ENCODE data around the gene CR1L.
"Not testable (repeated sequence)": the region's sequence is repeated elsewhere in the genome, so short reads cannot be mapped to it uniquely, and the experiment has no call there.

Gene CR1L

GRCh38 chr1:207748737-207749528 lies 104.0 kb downstream of the CR1L start:
- Histone ChIP-seq H3K4me3 (ENCODE audit: low read length) (no peak overlapping the region), H3K27me3 (ENCODE audit: insufficient read depth, low read length) (no peaks in the 10 kb centered on the region), H3K9me3 (ENCODE audit: insufficient read depth, low read depth, low read length) (no peaks in the 10 kb centered on the region), H3K9ac (ENCODE audit: low read depth, low read length) (no peak overlapping the region), H3K4me1 (ENCODE audit: insufficient read depth, low read length) (peaks cover 18% of the 10 kb centered on the region), H3K36me3 (ENCODE audit: insufficient read depth, low read length) (no peaks in the 10 kb centered on the region), H3K27ac (ENCODE audit: low read depth, low read length) (no peak overlapping the region)
- 73% methylated on average over 2 of the region's 2 CpGs for WGBS

- no peak overlapping the region for H3K9ac ChIP-seq (ENCODE audit: low read depth, low read length)
- no peaks in the 10 kb centered on the region for H3K27me3 ChIP-seq (ENCODE audit: insufficient read depth, low read length)
- H3K36me3 ChIP-seq (ENCODE audit: insufficient read depth, low read length) = no peaks in the 10 kb centered on the region
- no peak overlapping the region for H3K27ac ChIP-seq (ENCODE audit: low read depth, low read length)
- 81% methylated on average over 5 of the region's 5 CpGs for WGBS
- H3K4me3 ChIP-seq (ENCODE audit: low read length) = peak overlapping the region; percentile 78
- H3K9me3 ChIP-seq (ENCODE audit: insufficient read depth, low read depth, low read length) = no peaks in the 10 kb centered on the region
- peaks cover 33% of the 10 kb centered on the region for H3K4me1 ChIP-seq (ENCODE audit: insufficient read depth, low read length)
These were observed 105.8 kb downstream of the CR1L start for GRCh38 chr1:207750631-207751305.

GRCh38 chr1:207751463-207751789 lies 106.5 kb downstream of the CR1L start:
- Histone ChIP-seq H3K4me3 (ENCODE audit: low read length) (peak overlapping the region; percentile 78), H3K4me1 (ENCODE audit: insufficient read depth, low read length) (peaks cover 33% of the 10 kb centered on the region), H3K27ac (ENCODE audit: low read depth, low read length) (peak overlapping the region; percentile 60; the same call in 1 of the 2 replicates), H3K9ac (ENCODE audit: low read depth, low read length) (peak overlapping the region; percentile 42)
- not testable (repeated sequence) for H3K27me3 ChIP-seq (ENCODE audit: insufficient read depth, low read length); H3K9me3 ChIP-seq (ENCODE audit: insufficient read depth, low read depth, low read length); H3K36me3 ChIP-seq (ENCODE audit: insufficient read depth, low read length)
- WGBS = 37% methylated on average over 7 of the region's 7 CpGs

GRCh38 chr1:207751790-207752455 lies 107.0 kb downstream of the CR1L start, which contains the start of gene CD46:
CD46 (plus strand) TSS chr1:207752054; CDS start chr1:207752213, 159 bp downstream.
- Histone ChIP-seq H3K27ac (ENCODE audit: low read depth, low read length) (peak within 1 kb of the TSS; percentile 80), H3K4me1 (ENCODE audit: insufficient read depth, low read length) (peaks cover 33% of the 10 kb centered on the region), H3K9me3 (ENCODE audit: insufficient read depth, low read depth, low read length) (no peaks in the 10 kb centered on the region), H3K27me3 (ENCODE audit: insufficient read depth, low read length) (no peaks in the 10 kb centered on the region), H3K36me3 (ENCODE audit: insufficient read depth, low read length) (peaks cover 9% of the 10 kb centered on the region), H3K9ac (ENCODE audit: low read depth, low read length) (peak within 1 kb of the TSS; percentile 85), H3K4me3 (ENCODE audit: low read length) (peak within 1 kb of the TSS; percentile 78)
- WGBS = under 1% methylated on average over 55 of the region's 55 CpGs

- Histone ChIP-seq H3K36me3 (ENCODE audit: insufficient read depth, low read length) (peaks cover 15% of the 10 kb centered on the region), H3K4me3 (ENCODE audit: low read length) (peak overlapping the region; percentile 78), H3K27ac (ENCODE audit: low read depth, low read length) (peak overlapping the region; percentile 80), H3K9ac (ENCODE audit: low read depth, low read length) (peak overlapping the region; percentile 85), H3K27me3 (ENCODE audit: insufficient read depth, low read length) (no peaks in the 10 kb centered on the region), H3K4me1 (ENCODE audit: insufficient read depth, low read length) (peaks cover 33% of the 10 kb centered on the region), H3K9me3 (ENCODE audit: insufficient read depth, low read depth, low read length) (no peaks in the 10 kb centered on the region)
- under 1% methylated on average over 30 of the region's 30 CpGs for WGBS
These were observed 107.6 kb downstream of the CR1L start for GRCh38 chr1:207752456-207752998.

- peaks cover 26% of the 10 kb centered on the region for H3K36me3 ChIP-seq (ENCODE audit: insufficient read depth, low read length)
- peaks cover 30% of the 10 kb centered on the region for H3K4me1 ChIP-seq (ENCODE audit: insufficient read depth, low read length)
- peak overlapping the region; percentile 78 for H3K4me3 ChIP-seq (ENCODE audit: low read length)
- no peak overlapping the region for H3K9ac ChIP-seq (ENCODE audit: low read depth, low read length)
- no peak overlapping the region for H3K27ac ChIP-seq (ENCODE audit: low read depth, low read length)
- no peaks in the 10 kb centered on the region for H3K9me3 ChIP-seq (ENCODE audit: insufficient read depth, low read depth, low read length)
- WGBS = 85% methylated on average over 7 of the region's 7 CpGs
- no peaks in the 10 kb centered on the region for H3K27me3 ChIP-seq (ENCODE audit: insufficient read depth, low read length)
These were observed 108.7 kb downstream of the CR1L start for GRCh38 chr1:207753611-207754010.

- no peak overlapping the region for H3K9ac ChIP-seq (ENCODE audit: low read depth, low read length)
- 74% methylated on average over 3 of the region's 4 CpGs for WGBS
- no peaks in the 10 kb centered on the region for H3K9me3 ChIP-seq (ENCODE audit: insufficient read depth, low read depth, low read length)
- H3K4me1 ChIP-seq (ENCODE audit: insufficient read depth, low read length) = peaks cover 26% of the 10 kb centered on the region
- no peaks in the 10 kb centered on the region for H3K27me3 ChIP-seq (ENCODE audit: insufficient read depth, low read length)
- peak overlapping the region; percentile 78 for H3K4me3 ChIP-seq (ENCODE audit: low read length)
- no peak overlapping the region for H3K27ac ChIP-seq (ENCODE audit: low read depth, low read length)
- H3K36me3 ChIP-seq (ENCODE audit: insufficient read depth, low read length) = peaks cover 30% of the 10 kb centered on the region
These were observed 109.1 kb downstream of the CR1L start for GRCh38 chr1:207754011-207754410.

- peaks cover 23% of the 10 kb centered on the region for H3K4me1 ChIP-seq (ENCODE audit: insufficient read depth, low read length)
These were observed 110.2 kb downstream of the CR1L start for GRCh38 chr1:207754974-207755700.

GRCh38 chr1:207755846-207756693 lies 111.1 kb downstream of the CR1L start:
- peaks cover 21% of the 10 kb centered on the region for H3K4me1 ChIP-seq (ENCODE audit: insufficient read depth, low read length)
- 95% methylated on average over 2 of the region's 2 CpGs for WGBS
- H3K27me3 ChIP-seq (ENCODE audit: insufficient read depth, low read length) = no peaks in the 10 kb centered on the region
- no peak overlapping the region for H3K27ac ChIP-seq (ENCODE audit: low read depth, low read length)
- H3K4me3 ChIP-seq (ENCODE audit: low read length) = no peak overlapping the region
- H3K9me3 ChIP-seq (ENCODE audit: insufficient read depth, low read depth, low read length) = no peaks in the 10 kb centered on the region
- no peak overlapping the region for H3K9ac ChIP-seq (ENCODE audit: low read depth, low read length)
- H3K36me3 ChIP-seq (ENCODE audit: insufficient read depth, low read length) = peaks cover 50% of the 10 kb centered on the region

More at GRCh38 chr1:207754974-207755700, 110.2 kb downstream of the CR1L start:
- no peaks in the 10 kb centered on the region for H3K27me3 ChIP-seq (ENCODE audit: insufficient read depth, low read length)
- no peak overlapping the region for H3K9ac ChIP-seq (ENCODE audit: low read depth, low read length)
- peaks cover 41% of the 10 kb centered on the region for H3K36me3 ChIP-seq (ENCODE audit: insufficient read depth, low read length)
- no peak overlapping the region for H3K4me3 ChIP-seq (ENCODE audit: low read length)
- H3K27ac ChIP-seq (ENCODE audit: low read depth, low read length) = no peak overlapping the region
- no peaks in the 10 kb centered on the region for H3K9me3 ChIP-seq (ENCODE audit: insufficient read depth, low read depth, low read length)
- WGBS = 94% methylated on average over 7 of the region's 7 CpGs

- WGBS = 95% methylated on average over 13 of the region's 13 CpGs
- Histone ChIP-seq H3K27ac (ENCODE audit: low read depth, low read length) (no peak overlapping the region), H3K36me3 (ENCODE audit: insufficient read depth, low read length) (peaks cover 100% of the 10 kb centered on the region), H3K4me1 (ENCODE audit: insufficient read depth, low read length) (no peaks in the 10 kb centered on the region), H3K27me3 (ENCODE audit: insufficient read depth, low read length) (no peaks in the 10 kb centered on the region), H3K4me3 (ENCODE audit: low read length) (no peak overlapping the region), H3K9ac (ENCODE audit: low read depth, low read length) (no peak overlapping the region), H3K9me3 (ENCODE audit: insufficient read depth, low read depth, low read length) (no peaks in the 10 kb centered on the region; the same call in 1 of the 2 replicates)
These were observed 117.7 kb downstream of the CR1L start for GRCh38 chr1:207762622-207763021.
